Measurements from ENCODE around the gene DHX32.
"Not testable (repeated sequence)": the region's sequence is repeated elsewhere in the genome, so short reads cannot be mapped to it uniquely, and the experiment has no call there.

The DHX32 gene

DNA sequence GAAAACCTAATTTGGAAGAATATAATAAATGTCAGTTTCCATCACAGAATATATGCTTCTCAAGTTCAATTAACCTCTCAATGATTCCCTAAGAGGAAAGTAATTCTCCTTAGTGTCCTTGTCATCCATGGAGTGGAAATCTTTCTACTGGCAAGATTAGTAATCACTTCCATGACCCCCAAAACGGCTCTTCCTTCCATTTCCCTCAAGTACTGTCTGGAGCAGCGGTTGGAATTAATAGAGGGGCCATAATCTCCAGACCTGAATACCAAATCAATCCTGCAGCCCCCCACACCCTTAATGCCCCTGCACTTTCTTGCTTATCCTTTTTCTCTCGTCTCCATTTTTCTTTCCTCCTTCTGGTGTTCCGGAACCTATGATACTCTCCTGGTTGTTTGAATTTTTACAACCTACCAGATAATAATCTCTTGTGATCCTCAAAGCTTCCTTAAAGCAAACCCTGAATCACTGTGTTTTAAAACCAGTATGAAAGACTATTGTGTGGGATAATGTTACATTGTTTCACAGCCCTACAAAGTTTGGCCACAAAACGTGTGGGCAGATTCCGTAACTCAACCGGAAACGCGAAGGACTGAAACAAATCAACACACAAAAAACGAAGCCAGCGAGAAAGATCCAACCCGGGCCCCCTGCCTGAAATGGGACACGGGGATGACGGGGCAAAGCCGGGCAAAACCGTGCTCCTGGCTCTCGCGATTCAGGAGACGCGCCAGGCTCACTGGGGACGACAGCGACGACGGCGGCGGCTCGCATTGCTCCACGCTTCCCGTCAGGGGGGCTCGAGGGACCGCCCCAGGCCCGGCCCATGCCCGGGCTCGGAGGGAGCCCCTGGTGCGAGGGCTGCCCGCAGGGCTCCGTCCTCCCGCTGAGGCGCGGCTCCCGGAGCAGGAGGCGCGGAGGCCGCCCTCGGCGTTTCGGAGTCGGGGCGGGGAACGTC, 14.3 kb upstream of the DHX32 start:
- DNase-seq, result not testable (repeated sequence)

DNA sequence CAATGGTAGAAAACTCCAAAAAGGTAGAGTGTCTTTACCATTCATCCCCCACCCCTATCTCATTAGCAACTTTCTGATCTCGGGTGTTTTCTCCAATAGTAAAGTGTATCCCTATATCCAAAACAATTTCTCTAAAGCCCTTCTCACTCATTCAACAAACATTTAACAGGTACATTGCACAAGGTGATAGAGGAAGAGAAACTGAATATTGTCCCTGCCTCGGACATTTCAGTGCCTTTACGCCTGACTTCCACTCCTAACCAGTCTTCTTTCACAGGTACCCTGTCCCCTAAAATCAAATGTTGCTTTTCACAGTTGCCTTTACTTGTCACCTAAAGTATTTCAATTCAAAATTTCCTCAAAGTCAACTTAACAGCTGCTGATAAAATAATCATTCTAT, 13.1 kb upstream of the DHX32 start:
- DNase-seq, result not testable (repeated sequence)

DNA sequence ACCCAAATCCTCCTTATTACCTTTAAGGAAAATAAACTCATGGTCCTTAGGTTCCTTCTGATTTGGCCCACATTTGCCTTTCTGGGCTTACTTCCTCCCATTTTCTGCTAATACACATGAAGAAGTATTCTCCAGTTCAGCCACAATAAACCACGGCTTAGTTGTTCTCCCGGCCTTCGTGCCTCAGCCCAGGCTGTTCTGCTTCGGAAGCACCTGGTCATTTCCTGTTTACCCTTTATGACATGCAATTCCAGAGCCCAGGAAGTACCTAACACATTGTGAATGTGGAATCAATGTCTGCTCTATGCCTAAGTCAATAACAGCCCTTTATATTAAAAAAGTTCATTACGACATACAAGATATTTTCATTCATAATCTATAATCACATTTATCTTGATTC, 11.3 kb upstream of the DHX32 start:
- not testable (repeated sequence) for DNase-seq

DNA sequence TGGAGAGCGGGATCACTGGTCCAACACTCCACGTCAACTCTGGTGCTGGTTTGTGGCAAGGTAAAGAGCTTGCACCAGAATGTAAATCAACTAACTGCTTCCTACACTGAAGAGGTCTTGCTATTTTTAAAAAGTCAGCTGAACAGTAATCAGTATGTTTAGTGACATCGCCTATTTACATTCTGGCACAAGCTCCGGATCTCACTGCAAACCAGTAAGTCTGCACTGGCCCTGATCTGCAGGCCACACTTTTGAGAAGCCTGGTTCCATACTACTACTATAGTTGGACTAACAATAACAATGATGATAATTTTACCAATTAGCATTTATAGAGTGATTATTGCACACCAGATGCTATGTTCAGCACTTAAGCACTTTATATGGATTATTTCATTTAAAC, 8.3 kb upstream of the DHX32 start:
- DNase-seq, result not testable (repeated sequence)

DNA sequence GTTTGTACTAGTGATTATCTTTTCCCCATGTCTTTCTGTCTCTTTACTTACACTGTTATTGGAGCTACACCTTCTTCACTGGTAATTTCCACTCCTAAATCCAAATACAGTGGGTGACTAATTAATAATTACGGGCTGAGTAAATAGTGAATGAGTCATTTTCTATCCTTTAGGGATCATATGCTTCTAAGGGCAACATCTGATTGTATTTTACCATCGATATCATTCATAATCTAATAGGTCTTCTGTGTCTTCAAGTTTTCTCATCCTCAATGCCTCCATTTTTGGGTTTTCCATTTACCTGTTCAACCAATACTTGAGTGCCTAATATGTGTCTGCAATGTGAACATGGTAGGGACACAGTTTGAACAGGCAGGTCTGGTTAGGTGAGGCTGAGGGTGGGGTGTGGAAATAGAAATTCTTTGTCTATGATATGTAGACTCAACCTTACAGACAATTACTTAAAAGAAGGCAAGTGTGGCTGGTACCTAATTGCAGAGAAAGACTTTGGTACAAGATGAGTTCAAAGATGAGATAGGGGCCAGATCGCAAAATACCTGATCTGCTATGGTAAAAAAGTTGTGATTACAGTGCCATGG, 5.9 kb upstream of the DHX32 start:
- DNase-seq, result no peak

DNA sequence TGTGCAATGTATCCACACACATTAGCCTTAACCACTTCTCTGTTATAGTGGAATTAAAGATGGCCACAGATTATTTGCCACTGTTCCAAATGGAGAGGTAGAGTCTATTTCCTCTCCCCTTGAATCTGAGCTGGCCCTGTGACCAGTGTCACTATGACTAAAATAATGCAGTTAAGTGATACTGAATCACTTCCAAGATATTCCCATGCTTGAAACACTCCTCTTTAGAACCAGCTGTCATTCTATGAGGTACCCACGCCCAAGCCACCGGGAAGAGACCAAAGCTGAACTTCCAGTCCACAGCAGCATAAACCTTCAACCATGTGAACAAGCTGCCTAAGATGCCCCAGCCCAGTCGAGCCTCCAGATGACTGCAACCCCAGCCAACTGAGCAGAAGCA, 2.1 kb upstream of the DHX32 start:
- no peak for DNase-seq

DNA sequence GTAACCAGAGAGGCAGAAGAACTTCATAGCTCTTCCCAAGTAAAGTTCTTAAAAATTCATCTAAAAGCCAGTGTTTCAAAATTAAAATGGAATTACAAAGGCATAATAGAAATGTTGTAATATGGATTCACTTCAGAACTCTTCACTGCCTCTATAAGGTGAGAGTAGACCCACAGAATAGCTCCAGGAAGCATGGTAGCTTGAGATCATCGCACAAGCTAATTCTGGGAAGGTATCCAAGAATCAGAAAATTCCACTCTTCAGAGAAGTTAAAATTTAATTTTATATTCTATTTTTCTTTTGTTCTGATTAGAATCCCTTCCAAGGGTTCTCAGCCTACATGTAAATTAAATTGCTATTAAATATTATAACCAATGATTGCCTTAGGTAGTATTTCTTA, 1.5 kb upstream of the DHX32 start:
- DNase-seq, result no peak

DNA sequence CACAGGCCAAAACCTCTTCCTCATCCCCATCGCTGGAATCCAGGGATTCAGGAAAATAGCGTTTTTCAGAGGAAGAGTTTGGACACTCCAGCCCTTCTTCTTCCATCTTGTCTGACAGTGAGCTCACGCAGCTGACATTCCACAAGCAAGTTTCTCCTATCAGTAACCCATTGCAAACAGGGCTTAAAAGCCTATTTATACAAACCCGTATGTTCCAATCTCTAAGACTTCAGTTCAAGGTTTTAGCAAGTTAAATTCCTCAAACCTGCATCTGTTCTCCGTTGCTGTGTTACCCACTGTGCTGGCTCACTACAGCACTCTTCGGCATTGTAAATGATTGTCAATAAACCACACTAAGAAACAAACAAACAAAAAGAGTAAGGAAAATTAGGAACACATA, 373 bp downstream of the DHX32 start:
- DNase-seq, result no peak

DNA sequence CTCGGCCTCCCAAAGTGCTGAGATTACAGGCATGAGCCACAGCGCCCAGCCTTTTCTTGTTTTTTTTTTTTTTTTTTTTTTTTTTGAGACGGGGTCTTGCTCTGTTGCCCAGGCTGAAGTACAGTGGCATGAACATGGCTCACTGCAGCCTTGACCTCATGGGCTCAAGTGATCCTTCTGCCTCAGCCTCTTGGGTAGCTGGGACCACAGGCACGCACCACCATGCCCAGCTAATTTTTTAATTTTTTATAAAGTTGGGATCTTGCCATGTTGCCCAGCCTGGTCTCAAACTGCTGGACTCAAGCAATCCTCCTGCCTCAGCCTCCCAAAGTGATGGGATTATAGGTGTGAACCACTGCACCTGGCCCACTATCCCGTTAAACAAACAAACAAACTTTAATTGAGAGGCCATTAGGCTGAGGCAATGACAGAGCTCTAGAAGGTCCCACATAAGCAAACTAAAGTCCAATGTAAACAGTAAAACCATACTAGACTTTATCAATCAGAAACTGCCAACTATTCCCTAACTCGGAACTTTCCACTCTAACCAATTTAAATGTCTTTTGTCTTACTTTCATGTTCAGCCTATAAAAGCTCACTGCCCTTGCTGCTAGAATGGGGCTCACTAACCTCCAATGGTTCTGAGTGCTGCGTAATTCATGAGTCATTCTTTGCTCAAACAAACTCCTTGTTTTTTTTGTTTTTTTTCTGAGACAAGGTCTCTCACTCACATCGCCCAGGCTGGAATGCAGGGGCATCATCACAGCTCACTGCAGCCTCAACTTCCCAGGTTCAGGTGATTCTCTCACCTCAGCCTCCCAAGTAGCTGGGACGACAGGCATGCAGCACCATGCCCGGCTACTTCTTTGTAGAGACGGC, 1.9 kb downstream of the DHX32 start:
- no peak for DNase-seq

DNA sequence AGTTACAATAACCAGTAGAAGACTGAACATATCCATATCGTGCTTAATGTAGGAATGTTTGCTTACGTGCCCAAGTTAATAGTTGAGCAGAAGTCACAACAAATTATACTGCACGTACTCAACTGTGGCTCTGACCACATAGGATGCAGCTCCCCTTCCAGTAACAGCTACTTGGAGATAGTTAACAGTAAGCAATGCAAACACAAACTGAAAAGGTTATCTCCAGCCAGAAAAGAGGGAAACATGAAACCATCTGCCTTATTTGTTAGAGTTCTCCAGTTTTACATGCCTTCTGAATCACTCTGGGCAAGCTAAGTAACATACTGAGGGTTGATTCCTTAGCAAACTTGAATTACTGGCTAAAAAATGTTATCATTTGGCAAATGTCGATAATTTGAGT, 9.8 kb downstream of the DHX32 start:
- DNase-seq, result no peak

DNA sequence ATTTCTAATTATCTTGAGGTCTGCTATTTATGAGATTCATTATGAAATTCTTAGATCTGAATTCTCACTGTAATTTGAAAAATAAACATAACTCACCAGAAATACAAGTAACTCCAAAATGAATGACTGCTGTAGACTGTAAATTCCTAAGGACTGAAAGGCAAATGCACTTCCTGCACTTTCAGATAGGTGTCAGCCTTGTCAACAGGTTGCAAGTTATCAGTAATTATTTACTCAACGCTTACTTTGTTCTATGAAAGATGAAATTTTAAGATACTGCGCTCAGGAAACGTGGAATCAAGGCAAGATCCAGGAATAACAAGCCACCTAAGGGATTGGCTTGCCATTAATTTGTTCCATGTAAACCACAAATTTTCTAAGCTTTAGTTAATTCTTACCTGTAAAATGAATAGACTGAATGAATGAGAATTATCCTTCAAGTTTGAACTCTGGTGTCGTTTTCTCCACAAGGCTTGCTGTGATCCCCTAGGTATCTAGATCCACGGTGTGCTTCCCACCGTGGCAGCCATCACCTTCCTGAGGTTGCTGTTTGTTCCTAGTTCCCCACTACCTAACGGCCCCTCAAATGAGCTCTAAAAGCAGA, 12.6 kb downstream of the DHX32 start:
- peak in 1 of 2 experiments; percentile 33 for DNase-seq

DNA sequence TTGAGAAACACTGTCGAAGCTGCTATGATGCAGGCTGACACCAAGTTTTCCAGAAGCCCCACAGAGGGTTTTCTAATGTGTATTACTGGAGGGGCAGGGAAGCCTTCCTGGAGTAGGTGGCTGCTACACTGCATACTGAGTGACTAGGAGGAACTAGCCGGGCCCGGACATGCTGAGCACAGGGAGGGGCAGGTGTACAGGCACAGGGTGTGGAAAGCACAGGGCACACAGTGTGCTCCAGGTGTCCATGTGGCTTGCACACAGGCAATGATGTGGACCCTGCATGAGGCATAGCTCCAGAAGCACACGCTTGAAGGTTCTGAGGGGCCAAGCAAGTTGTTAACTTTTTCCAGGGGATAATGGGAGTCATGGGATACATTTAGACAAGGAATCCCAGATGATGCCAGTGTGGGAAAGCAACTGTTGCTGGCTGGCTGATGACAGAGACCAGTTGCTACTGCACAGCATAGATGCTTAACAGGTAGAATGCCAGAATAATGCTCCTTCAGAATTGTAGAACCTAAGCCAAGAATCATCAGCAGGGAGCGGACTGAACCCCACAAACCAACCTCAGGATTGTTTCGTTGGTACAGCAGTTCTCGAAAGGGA, 14.6 kb downstream of the DHX32 start:
- DNase-seq, result no peak

DNA sequence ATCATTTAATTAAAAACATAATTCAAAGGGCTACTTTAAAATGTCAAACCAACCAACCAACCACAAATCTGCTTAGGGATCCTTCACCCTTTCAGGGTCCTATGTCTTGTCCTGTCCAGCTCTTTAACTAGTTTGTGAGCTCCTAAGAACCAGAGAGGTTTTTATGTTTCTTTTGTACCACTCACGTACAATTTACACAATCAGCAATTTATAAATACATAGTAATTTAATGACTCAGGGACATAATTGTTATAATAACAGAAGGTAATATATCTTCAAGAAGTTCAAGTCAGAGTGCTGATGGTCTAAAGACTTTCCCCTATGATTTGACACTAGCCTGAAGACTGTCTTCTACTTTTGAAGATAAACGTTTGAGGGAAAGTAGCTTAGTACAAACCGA, 16.0 kb downstream of the DHX32 start:
- DNase-seq, result no peak

DNA sequence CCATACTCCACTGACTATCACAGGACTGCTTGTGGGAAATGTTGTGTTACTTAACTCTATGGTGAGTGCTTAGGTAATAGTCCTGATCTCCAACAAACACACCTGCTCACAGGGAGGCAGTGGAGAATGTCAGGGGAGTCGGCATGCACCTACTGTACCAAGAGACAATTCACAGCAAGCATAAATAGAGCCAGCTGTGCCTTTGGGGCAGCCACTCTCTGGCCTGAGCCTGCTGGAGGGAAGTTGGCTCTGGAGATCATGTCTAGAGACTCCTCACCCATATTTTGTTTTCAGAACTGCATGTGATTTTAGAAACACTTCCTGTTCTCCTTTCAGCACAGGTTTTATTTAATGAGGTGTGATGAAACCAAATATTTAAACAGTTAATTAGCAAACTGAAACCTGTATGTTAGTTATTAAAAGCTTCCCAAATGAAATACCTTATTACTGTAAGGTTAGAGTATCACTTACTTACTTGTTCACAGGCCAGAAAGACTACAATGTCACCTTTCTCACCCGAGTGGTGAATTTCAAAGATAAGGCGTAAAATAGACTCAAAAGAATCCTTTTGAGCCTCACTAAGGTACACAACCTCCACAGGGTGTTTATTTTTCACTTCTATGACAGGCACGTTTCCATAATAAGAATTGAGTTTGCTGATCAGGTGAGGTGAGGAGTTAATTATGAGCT, 21.8 kb downstream of the DHX32 start:
- no peak for DNase-seq

DNA sequence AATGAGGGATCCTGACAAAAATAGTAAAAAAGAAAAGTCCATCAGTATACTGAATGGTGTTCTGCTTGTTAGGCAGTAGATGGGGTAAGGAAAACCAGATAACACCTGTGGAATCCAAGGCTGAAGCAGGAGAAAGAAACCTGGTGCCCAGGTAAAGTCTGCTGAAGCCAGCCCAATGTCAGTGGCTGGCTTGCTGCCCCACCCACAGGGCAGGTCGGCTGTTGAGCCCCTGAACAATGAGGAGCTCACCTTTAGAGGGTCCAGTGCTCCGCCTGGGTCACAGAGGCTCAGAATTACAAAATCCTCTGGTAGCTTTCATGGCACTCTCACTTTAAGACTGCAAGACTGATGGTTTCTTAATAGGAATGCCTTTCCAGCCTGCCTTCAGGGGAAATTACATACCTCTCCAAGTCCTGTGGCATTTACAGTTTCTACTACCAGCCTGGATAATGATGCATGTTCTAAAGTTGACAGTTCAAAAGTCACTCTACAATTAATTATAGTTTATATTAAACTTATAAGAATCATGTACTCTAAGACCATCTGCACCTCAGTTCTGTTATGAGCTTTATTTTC, 23.8 kb downstream of the DHX32 start:
- no peak for DNase-seq

DNA sequence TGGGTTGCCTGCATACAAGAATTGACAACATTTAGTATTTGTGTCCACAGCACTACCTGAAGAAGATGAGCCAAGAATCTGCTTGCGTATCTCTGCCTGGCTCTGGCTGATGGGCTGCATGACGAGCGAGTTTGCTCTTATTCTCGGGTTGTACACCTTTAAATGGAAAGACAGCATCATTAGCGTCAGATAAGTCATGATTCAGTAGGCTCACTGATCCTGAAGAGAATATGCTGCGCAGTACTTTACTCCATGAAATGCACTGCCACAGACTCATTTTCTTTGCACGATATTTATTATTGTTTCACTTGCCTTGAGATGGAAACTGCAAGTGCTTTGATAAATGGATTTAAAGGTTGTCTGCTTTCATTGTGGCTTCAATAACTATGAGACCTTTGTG, 28.6 kb downstream of the DHX32 start:
- DNase-seq, result no peak

DNA sequence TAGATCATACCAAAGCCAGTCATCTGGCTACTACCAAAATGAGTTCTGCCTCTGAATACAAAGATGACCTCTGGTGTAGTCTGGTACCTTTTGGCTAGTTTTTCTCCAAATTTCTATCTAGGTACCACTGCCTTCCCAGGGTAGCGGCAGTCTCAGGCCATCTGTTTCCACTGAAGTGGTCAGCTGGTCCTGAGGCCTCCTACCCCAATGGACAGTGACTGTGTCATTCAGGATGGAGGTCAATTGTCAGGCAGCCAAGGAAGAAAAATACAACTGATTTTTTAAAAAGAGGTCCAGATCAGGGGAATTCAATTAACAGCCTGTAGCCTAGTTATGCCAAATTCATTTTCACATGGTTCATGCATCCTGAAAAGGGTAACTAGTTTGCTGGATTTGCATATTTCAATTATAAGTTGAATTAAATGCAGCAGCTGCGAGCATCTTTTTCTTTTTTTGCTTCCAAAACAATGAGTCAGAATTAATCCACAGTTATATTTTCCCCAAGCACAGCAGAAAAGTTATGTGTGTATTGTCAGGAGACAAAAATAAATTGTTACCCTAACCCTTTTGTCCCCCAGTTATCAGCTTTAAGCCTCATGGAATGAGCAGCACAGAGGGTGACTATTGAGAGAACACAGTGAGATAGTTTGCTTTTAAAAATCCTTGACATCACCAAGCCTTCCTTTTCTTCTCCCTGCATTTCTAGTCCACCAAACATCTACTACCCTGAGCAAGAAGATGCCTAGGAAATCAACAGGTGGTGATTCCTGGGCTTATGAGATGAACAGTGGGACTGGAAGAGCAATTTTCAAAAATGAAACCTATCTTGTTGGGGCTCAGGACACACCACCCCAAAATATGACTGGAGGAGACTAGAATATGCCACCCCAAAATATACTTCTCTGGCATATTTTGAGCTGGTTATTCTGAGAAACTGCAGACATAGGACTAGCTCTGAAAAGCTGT, 30.0 kb downstream of the DHX32 start:
- DNase-seq, result no peak

DNA sequence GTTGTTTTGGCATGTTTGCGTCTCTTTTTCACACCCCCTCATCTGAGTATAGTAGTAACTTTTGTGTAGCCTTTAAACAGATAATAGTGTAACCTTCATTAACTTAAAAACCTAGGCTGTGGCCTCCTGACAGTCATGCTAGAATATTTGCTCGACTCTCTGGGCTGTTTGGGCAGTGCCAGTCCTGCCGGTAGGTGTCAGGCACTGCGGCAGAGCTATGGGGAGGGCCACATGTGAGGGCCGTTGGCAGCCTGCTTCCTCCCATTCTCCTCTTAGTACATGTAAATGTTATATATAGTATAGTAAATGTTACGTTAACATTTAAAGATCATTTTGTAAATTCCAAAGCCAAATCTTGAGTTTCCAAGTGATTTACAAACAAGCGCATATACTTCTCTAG, 31.6 kb downstream of the DHX32 start:
- no peak for DNase-seq

DNA sequence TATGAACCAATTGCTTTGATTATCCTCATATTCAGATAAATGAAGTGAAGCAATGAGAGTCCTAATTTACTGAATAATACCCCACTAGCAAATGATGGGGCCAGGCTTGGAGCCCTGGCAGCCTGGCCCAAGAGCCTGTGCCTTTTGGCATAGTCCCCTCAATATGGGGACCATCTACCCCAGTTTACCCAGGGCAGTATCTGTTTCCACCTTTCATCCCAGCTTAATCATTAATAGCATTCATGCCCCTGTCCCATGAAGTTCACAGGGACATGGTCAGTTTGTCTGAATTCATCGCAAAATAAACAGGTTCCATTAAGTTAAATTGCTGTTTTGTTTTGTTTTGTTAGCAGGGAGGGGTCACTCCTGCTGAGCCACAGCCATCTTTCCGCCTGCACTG, 32.2 kb downstream of the DHX32 start:
- no peak for DNase-seq

DNA sequence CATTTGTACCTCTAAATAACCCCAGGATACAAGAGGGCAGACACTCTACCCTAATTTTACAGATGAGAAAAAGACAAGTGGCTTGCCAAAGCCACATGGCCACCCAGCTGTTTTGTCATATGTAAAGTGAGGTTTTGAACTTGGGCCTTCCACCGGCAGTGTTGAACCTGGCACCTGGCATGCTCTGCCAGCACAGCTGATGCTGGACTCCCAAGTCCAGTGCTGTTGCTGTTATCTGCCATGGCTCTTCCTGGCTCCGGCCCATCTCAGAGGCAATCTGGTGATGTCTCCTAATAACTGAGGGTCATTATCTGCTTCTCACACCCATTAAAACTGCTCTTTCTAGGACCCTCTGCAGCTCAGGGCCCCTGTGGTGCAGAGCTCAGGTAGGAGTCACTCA, 32.7 kb downstream of the DHX32 start:
- DNase-seq, result no peak
